Activated CD4-positive, alpha-beta T cell treated with anti-CD3 and anti-CD28 coated beads, Interleukin-2, amount 10 ng/mL, durations not matched to agents 7 days and 5 days (primary cell): Measurements from ENCODE around the gene LSM3. TPM values are rescaled to one million over a fixed set of nuclear protein-coding genes. Genes with fewer than 3 reads are reported as not detected.

Experiments
- CTCF ChIA-PET: fragments of 350-600 bp; sonication (Branson Sonifier 250); formaldehyde crosslinking; loops from one replicate; lab custom pipeline; 2021; ENCODE audit warnings: antibody characterized with exemption; lab: Charles Lee
- POLR2A ChIA-PET: fragments of 350-600 bp; sonication (Branson Sonifier 250); formaldehyde crosslinking; loops from one replicate; lab custom pipeline; 2021; ENCODE audit warnings: antibody characterized with exemption; lab: Charles Lee
- DNase-seq: peaks from one replicate; pipeline ENCODE4 v3.0.0-alpha.2; 2020
- H3K27ac Mint-ChIP-seq: one replicate; pipeline ENCODE4 v1.8.0; 2021; ENCODE audit warnings: mild to moderate bottlenecking, moderate library complexity, mixed read lengths
- H3K27me3 Mint-ChIP-seq: one replicate; pipeline ENCODE4 v1.8.0; 2021; ENCODE audit warnings: mixed read lengths
- H3K36me3 Mint-ChIP-seq: one replicate; pipeline ENCODE4 v1.8.0; 2021; ENCODE audit warnings: low read depth, mixed read lengths
- H3K4me1 Mint-ChIP-seq: one replicate; pipeline ENCODE4 v1.8.0; 2021; ENCODE audit warnings: mixed read lengths
- H3K4me3 Mint-ChIP-seq: one replicate; pipeline ENCODE4 v1.8.0; 2021; ENCODE audit warnings: mild to moderate bottlenecking, moderate library complexity, mixed read lengths
- H3K9me3 Mint-ChIP-seq: one replicate; pipeline ENCODE4 v1.8.0; 2021; ENCODE audit warnings: mixed read lengths
- total RNA-seq, 2 experiments: library from RNA; stranded (reverse); gene quantifications; one replicate each; pipeline ENCODE4 v1.2.3, GENCODE V29; 2021

Gene LSM3
- total RNA-seq, 2 experiments from 2014 or later, result 16.1 to 18.6 TPM

DNA sequence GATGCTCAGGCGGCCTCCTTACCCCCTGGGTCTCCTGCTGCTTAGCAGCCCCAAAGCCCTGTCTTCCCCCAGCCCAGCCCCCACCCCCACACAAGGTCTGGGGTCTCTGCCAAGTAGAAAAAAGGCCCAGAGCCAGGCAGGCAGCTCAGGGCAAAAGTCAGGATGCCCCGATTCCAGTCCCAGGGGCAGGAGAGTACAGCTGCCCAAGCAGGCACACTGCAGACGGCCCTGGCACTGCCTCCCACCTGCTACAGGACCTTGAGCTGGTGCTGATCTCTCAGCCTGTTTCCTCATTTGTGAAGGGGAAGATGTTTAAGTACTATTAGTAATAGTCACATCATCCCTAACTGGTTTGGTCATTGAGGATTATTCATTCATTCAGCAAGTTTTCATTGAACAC is 41.2 kb upstream of the LSM3 start:
- H3K4me1 Mint-ChIP-seq, result peaks cover 13% of the 10 kb centered on the region
- ChIA-PET CTCF (interaction anchor here (1.1 kb wide), 1 partner anchor 9 kb away, joined by 3 read pairs; no protein-coding TSS in a partner anchor), POLR2A (no interaction called here)
- H3K9me3 Mint-ChIP-seq, result no peaks in the 10 kb centered on the region
- no peaks in the 10 kb centered on the region for H3K27me3 Mint-ChIP-seq
- H3K4me3 Mint-ChIP-seq, result no peak overlapping the region
- no peak for DNase-seq
- H3K36me3 Mint-ChIP-seq, result peaks cover 41% of the 10 kb centered on the region
- H3K27ac Mint-ChIP-seq, result no peak overlapping the region

- Mint-ChIP-seq H3K9me3 (no peaks in the 10 kb centered on the region), H3K36me3 (peaks cover 40% of the 10 kb centered on the region), H3K27ac (no peak overlapping the region), H3K27me3 (no peaks in the 10 kb centered on the region), H3K4me1 (peaks cover 21% of the 10 kb centered on the region), H3K4me3 (no peak overlapping the region)
- ChIA-PET POLR2A (no interaction called here), CTCF (interaction anchor here (1.0 to 1.1 kb wide), 2 partner anchors 13 to 23 kb away, joined by 3 read pairs; partner anchors contain the start of genes CHCHD4 and TMEM43)
- no peak for DNase-seq
Measured at GRCh38 chr3:14138109-14138877, 40.3 kb upstream of the LSM3 start.

DNA sequence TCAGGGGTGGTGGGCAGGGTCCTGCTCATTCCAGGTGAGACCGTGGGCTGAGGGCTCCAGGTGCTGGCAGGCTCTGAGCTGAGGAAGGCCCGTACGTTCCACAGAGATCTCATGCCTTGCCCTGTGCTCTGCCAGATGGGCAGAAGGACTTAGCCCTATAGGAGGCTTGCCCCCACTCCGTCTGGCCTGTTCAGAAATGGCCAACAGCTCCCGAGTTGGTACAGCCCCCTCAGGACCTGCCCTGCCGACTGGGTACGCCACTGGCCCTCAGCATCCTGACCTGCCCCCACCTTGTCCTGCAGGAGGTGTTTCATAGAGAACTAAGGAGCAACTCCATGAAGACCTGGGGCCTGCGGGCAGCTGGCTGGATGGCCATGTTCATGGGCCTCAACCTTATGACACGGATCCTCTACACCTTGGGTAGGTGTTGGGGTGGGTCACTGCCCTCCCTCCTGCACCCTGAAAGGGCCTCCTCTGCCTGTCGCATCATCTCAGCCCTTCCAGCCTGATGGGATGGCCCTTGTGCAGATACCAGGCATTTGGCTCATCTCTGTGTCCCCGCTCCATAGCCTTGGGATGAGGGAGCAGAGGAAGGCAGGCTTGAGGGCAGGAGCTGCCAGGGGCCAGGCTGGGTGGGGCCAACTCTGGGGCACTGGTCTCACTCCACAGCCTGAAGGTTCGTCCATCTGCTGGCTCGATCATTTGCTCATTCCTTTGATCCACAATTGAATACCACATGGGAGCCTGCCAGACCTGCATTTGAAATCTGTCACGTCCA is 39.5 kb upstream of the LSM3 start:
- H3K27ac Mint-ChIP-seq, result no peak overlapping the region
- H3K36me3 Mint-ChIP-seq, result peaks cover 41% of the 10 kb centered on the region
- H3K4me3 Mint-ChIP-seq, result no peak overlapping the region
- ChIA-PET POLR2A (no interaction called here), CTCF (interaction anchor here (1.0 to 1.1 kb wide), 3 partner anchors 14 to 22 kb away, joined by 3 read pairs; partner anchors contain the start of genes CHCHD4 and TMEM43)
- peaks cover 29% of the 10 kb centered on the region for H3K4me1 Mint-ChIP-seq
- no peaks in the 10 kb centered on the region for H3K9me3 Mint-ChIP-seq
- H3K27me3 Mint-ChIP-seq, result no peaks in the 10 kb centered on the region
- DNase-seq, result no peak

- Mint-ChIP-seq H3K36me3 (peaks cover 38% of the 10 kb centered on the region), H3K4me1 (peaks cover 36% of the 10 kb centered on the region), H3K9me3 (no peaks in the 10 kb centered on the region), H3K27ac (no peak overlapping the region), H3K4me3 (no peak overlapping the region), H3K27me3 (no peaks in the 10 kb centered on the region)
- ChIA-PET POLR2A (no interaction called here), CTCF (interaction anchor here (0.5 to 1.5 kb wide), 3 partner anchors 23 to 244 kb away, joined by 3 read pairs; no protein-coding TSS in a partner anchor)
- no peak for DNase-seq
Measured at GRCh38 chr3:14139771-14140170, 38.8 kb upstream of the LSM3 start.

DNA sequence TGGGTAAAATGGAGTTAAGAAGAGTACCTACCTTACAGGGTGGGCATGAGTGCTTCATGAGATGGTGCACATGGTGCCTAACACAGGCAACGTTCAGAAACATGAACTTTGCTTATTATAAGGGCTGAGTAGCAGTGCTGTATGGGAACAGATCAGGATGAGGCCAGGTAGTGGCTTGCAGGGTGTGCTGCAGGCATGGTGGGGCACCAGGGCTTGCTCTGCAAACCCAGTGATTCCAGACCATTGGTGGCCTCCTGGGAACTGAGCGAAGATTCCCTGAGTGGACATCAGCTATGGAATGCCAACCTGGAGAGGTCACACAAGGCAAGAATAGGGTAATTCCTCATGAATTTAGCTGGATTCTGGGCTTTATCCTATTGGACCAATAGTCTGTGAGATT is 37.9 kb upstream of the LSM3 start:
- DNase-seq, result no peak
- Mint-ChIP-seq H3K4me1 (peaks cover 42% of the 10 kb centered on the region), H3K4me3 (no peak overlapping the region), H3K27me3 (no peaks in the 10 kb centered on the region), H3K27ac (peak overlapping the region; percentile 78), H3K36me3 (peaks cover 39% of the 10 kb centered on the region), H3K9me3 (no peaks in the 10 kb centered on the region)
- ChIA-PET CTCF (interaction anchor here (1.1 to 2.7 kb wide), 4 partner anchors 11 to 245 kb away, joined by 3 to 10 read pairs (median 3); no protein-coding TSS in a partner anchor), POLR2A (no interaction called here)

- ChIA-PET POLR2A (no interaction called here), CTCF (interaction anchor here (1.1 to 2.7 kb wide), 4 partner anchors 11 to 245 kb away, joined by 3 to 10 read pairs (median 3); no protein-coding TSS in a partner anchor)
- peaks cover 38% of the 10 kb centered on the region for H3K36me3 Mint-ChIP-seq
- H3K4me1 Mint-ChIP-seq, result peaks cover 43% of the 10 kb centered on the region
- peak overlapping the region; percentile 93 for H3K27ac Mint-ChIP-seq
- no peak for DNase-seq
- no peak overlapping the region for H3K4me3 Mint-ChIP-seq
- no peaks in the 10 kb centered on the region for H3K27me3 Mint-ChIP-seq
- H3K9me3 Mint-ChIP-seq, result no peaks in the 10 kb centered on the region
Measured at GRCh38 chr3:14141144-14141543, 37.5 kb upstream of the LSM3 start.

- peaks cover 43% of the 10 kb centered on the region for H3K4me1 Mint-ChIP-seq
Measured at GRCh38 chr3:14141602-14142341, 36.8 kb upstream of the LSM3 start.

DNA sequence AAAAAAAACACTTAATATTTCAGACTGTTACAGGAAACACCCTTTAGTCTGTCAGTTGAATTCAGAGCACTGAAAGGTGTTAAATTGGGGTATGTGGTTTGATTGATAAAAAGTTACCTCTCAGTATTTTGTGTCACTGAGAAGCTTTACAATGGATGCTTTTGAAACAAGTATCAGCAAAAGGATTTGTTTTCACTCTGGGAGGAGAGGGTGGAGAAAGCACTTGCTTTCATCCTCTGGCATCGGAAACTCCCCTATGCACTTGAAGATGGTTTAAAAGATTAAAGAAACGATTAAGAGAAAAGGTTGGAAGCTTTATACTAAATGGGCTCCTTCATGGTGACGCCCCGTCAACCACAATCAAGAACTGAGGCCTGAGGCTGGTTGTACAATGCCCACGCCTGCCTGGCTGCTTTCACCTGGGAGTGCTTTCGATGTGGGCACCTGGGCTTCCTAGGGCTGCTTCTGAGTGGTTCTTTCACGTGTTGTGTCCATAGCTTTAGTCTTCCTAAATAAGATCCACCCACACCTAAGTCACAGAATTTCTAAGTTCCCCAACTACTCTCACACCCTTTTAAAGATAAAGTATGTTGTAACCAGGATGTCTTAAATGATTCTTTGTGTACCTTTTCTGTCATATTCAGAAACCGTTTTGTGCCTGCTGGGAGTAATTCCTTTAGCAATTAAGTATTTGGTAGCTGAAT is 35.9 kb upstream of the LSM3 start:
- H3K9me3 Mint-ChIP-seq, result no peaks in the 10 kb centered on the region
- no peaks in the 10 kb centered on the region for H3K27me3 Mint-ChIP-seq
- peak overlapping the region; percentile 93 for H3K27ac Mint-ChIP-seq
- peaks cover 43% of the 10 kb centered on the region for H3K36me3 Mint-ChIP-seq
- peak; percentile 71 for DNase-seq
- H3K4me3 Mint-ChIP-seq, result peak overlapping the region; percentile 5
- peaks cover 43% of the 10 kb centered on the region for H3K4me1 Mint-ChIP-seq
- ChIA-PET POLR2A (no interaction called here), CTCF (interaction anchor here (0.7 to 2.7 kb wide), 4 partner anchors 9 to 246 kb away, joined by 3 to 10 read pairs (median 4); no protein-coding TSS in a partner anchor)

More at GRCh38 chr3:14141602-14142341, 36.8 kb upstream of the LSM3 start:
- no peaks in the 10 kb centered on the region for H3K27me3 Mint-ChIP-seq
- H3K9me3 Mint-ChIP-seq, result no peaks in the 10 kb centered on the region
- H3K4me3 Mint-ChIP-seq, result no peak overlapping the region
- peaks cover 39% of the 10 kb centered on the region for H3K36me3 Mint-ChIP-seq
- ChIA-PET POLR2A (no interaction called here), CTCF (interaction anchor here (1.1 to 2.7 kb wide), 4 partner anchors 10 to 245 kb away, joined by 3 to 10 read pairs (median 4); no protein-coding TSS in a partner anchor)
- DNase-seq, result no peak
- peak overlapping the region; percentile 93 for H3K27ac Mint-ChIP-seq

- ChIA-PET POLR2A (interaction anchor here (1.2 kb wide), 1 partner anchor 18 kb away, joined by 6 read pairs; no protein-coding TSS in a partner anchor), CTCF (interaction anchor here (0.7 to 2.7 kb wide), 5 partner anchors 8 to 146 kb away, joined by 3 to 17 read pairs (median 5); partner anchors contain the start of genes CHCHD4 and TMEM43)
- Mint-ChIP-seq H3K36me3 (peaks cover 43% of the 10 kb centered on the region), H3K9me3 (no peaks in the 10 kb centered on the region), H3K4me1 (peaks cover 43% of the 10 kb centered on the region), H3K27me3 (no peaks in the 10 kb centered on the region), H3K4me3 (peak overlapping the region; percentile 5), H3K27ac (peak overlapping the region; percentile 93)
- DNase-seq, result no peak
Measured at GRCh38 chr3:14143271-14144225, 35.1 kb upstream of the LSM3 start.

- peaks cover 43% of the 10 kb centered on the region for H3K4me1 Mint-ChIP-seq
- H3K27ac Mint-ChIP-seq, result peak overlapping the region; percentile 91
- ChIA-PET POLR2A (interaction anchor here (0.6 to 1.2 kb wide), 2 partner anchors 15 to 19 kb away, joined by 4 to 6 read pairs; no protein-coding TSS in a partner anchor), CTCF (interaction anchor here (0.6 to 1.9 kb wide), 5 partner anchors 12 to 1580 kb away, joined by 3 to 17 read pairs (median 5); partner anchors contain the start of genes CHCHD4 and TMEM43)
- peak; percentile 86 for DNase-seq
- H3K4me3 Mint-ChIP-seq, result peak overlapping the region; percentile 47
- no peaks in the 10 kb centered on the region for H3K27me3 Mint-ChIP-seq
- no peaks in the 10 kb centered on the region for H3K9me3 Mint-ChIP-seq
- peaks cover 42% of the 10 kb centered on the region for H3K36me3 Mint-ChIP-seq
Measured at GRCh38 chr3:14144423-14145075, 34.1 kb upstream of the LSM3 start.
